ENCODE data around the gene SUSD4. TPM values are rescaled to one million over a fixed set of nuclear protein-coding genes. Genes with fewer than 3 reads are reported as not detected.

SUSD4 gene
- total and polyA plus RNA-seq, 2 of the 8 experiments (the other 6 are each of a cell fraction or from before 2014, with no cell fraction given) = 3.9 to 5.2 TPM

- no peak overlapping the region for H4K91ac ChIP-seq (replicated peaks; ENCODE audit: insufficient read length, low read length)
- H3K27ac ChIP-seq (ENCODE audit: low read depth, low read length) = no peak overlapping the region
- ChIA-PET POLR2A (ENCODE audit: partially characterized antibody) (no interaction called here), CTCF (ENCODE audit: partially characterized antibody) (interaction anchor here (1.2 kb wide), 1 partner anchor 37 kb away, joined by 3 read pairs; no protein-coding TSS in a partner anchor)
- FAIRE-seq (no peak), DNase-seq (ENCODE audit: low read depth in 1 of 2, low spot score in 2 of 2) (no peak)
- H2BK12ac ChIP-seq (ENCODE audit: low read depth, low read length) = no peak overlapping the region
- no peak overlapping the region for H2BK5ac ChIP-seq (ENCODE audit: low read depth, low read length)
- no peak overlapping the region for H2BK120ac ChIP-seq (replicated peaks; ENCODE audit: low read depth, low read length)
- H3K4me3 ChIP-seq (ENCODE audit: extremely low read depth in 1 of 4, insufficient read depth in 2 of 4, low read depth in 3 of 4, low read length in 4 of 4) = no peak overlapping the region
- no peak overlapping the region for H4K8ac ChIP-seq (ENCODE audit: extremely low read depth, insufficient read depth, low read length)
- H3K4me1 ChIP-seq (replicated peaks in 1 of 4; ENCODE audit: control insufficient read depth in 3 of 4, insufficient read depth in 4 of 4, low read length in 3 of 4) = peaks cover 0 to 7% (median 3%) of the 10 kb centered on the region in 4 experiments; a peak in 3 of 7 replicates
- no peak overlapping the region for H2BK15ac ChIP-seq (ENCODE audit: low read length)
- no peak overlapping the region for H3K23ac ChIP-seq (ENCODE audit: insufficient read length)
- H3K79me1 ChIP-seq (ENCODE audit: low read depth, low read length) = no peaks in the 10 kb centered on the region
- no peaks in the 10 kb centered on the region for H3K27me3 ChIP-seq (replicated peaks in 1 of 4; ENCODE audit: control insufficient read depth in 3 of 4, extremely low read depth in 1 of 4, insufficient read depth in 3 of 4, low read length in 3 of 4)
- H3K9me3 ChIP-seq (ENCODE audit: insufficient read depth in 2 of 2, low read depth in 1 of 2, low read length in 1 of 2) = no peaks in the 10 kb centered on the region
- H2BK20ac ChIP-seq (ENCODE audit: low read length) = no peak overlapping the region
- H3K14ac ChIP-seq (ENCODE audit: insufficient read length) = no peak overlapping the region
- H2AFZ ChIP-seq (ENCODE audit: low read length) = no peak overlapping the region
- 87% methylated on average over 3 of the region's 3 CpGs; no CpG with 5 or more reads in 1 of the 2 experiments for WGBS, 2 experiments (ENCODE audit: extremely low coverage in 1 of 2, insufficient coverage in 1 of 2, insufficient read length in 1 of 2, insufficient replicate concordance in 2 of 2, low coverage in 1 of 2, low lambda C conversion rate in 2 of 2, missing lambda C conversion rate in 1 of 2)
- H3K9ac ChIP-seq (replicated peaks in 1 of 4; ENCODE audit: extremely low read depth in 1 of 4, low read depth in 3 of 4, low read length in 3 of 4) = no peak overlapping the region
- no peak for TF ChIP-seq SP1 (IDR thresholded peaks at IDR 0.05; ENCODE audit: low read depth, low read length)
- TF ChIP-seq, protein P1, sequence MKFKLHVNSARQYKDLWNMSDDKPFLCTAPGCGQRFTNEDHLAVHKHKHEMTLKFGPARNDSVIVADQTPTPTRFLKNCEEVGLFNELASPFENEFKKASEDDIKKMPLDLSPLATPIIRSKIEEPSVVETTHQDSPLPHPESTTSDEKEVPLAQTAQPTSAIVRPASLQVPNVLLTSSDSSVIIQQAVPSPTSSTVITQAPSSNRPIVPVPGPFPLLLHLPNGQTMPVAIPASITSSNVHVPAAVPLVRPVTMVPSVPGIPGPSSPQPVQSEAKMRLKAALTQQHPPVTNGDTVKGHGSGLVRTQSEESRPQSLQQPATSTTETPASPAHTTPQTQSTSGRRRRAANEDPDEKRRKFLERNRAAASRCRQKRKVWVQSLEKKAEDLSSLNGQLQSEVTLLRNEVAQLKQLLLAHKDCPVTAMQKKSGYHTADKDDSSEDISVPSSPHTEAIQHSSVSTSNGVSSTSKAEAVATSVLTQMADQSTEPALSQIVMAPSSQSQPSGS (IDR thresholded peaks at IDR 0.05; ENCODE audit: low read length) = no peak
- TF ChIP-seq CHD1 (IDR thresholded peaks at IDR 0.05; ENCODE audit: low read depth, low read length) = no peak
- no peaks in the 10 kb centered on the region for H3K36me3 ChIP-seq (ENCODE audit: control insufficient read depth in 2 of 4, insufficient read depth in 4 of 4, low read length in 3 of 4)
- no peak overlapping the region for H4K5ac ChIP-seq (ENCODE audit: insufficient read length, low read depth, low read length)
- H3K18ac ChIP-seq (ENCODE audit: extremely low read depth, low read length) = no peak overlapping the region
- no peak overlapping the region for H3K56ac ChIP-seq (replicated peaks; ENCODE audit: insufficient read length, low read depth, low read length)
- no peaks in the 10 kb centered on the region for H3K23me2 ChIP-seq (ENCODE audit: low read depth, low read length)
- no peak overlapping the region for H3K4me2 ChIP-seq (ENCODE audit: insufficient read depth in 1 of 2, low read depth in 2 of 2, low read length in 2 of 2)
- no peak overlapping the region for H2AK5ac ChIP-seq (ENCODE audit: low read depth, low read length)
- no peaks in the 10 kb centered on the region for H3K79me2 ChIP-seq (ENCODE audit: control insufficient read depth in 1 of 2, insufficient read depth in 2 of 2, low read length in 2 of 2)
- H4K20me1 ChIP-seq (replicated peaks in 1 of 2; ENCODE audit: control insufficient read depth in 1 of 2, insufficient read depth in 2 of 2, low read length in 2 of 2) = no peaks in the 10 kb centered on the region
- H3K4ac ChIP-seq (replicated peaks; ENCODE audit: insufficient read length, low read depth, low read length) = no peak overlapping the region
These were observed 151.5 kb downstream of the SUSD4 start for GRCh38 chr1:223212441-223212840.

Data from H1 (cell line).